GM19372 (cell line): ENCODE results near the gene MARCHF11.

ENCODE experiments used
- ATAC-seq: cut with Tn5 transposase; IDR thresholded peaks from one replicate; pipeline ENCODE4 v1.9.1; 2021; ENCODE audit warnings: mild to moderate bottlenecking, low read depth, moderate library complexity; ENCODE audit not compliant: unreplicated experiment

Gene MARCHF11

DNA sequence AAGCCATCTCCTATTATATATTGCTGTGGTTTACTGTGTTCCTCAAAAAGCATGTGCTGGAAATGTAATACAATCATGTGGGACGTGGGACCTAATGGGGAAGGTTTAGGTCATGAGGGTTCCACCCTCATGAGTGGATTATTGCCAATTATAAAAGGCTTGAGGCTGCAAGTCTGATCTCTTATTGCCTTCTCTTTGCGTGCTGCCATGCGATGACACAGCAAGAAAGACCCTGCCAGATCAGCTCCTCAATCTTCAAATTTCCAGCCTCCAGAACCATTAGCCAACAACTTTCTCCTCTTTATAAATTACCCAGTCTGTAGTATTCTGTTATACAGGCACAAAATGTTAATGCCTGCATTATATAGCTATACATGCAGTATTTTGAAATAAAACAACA lies 45.4 kb downstream of the MARCHF11 start:
- no peak for ATAC-seq

DNA sequence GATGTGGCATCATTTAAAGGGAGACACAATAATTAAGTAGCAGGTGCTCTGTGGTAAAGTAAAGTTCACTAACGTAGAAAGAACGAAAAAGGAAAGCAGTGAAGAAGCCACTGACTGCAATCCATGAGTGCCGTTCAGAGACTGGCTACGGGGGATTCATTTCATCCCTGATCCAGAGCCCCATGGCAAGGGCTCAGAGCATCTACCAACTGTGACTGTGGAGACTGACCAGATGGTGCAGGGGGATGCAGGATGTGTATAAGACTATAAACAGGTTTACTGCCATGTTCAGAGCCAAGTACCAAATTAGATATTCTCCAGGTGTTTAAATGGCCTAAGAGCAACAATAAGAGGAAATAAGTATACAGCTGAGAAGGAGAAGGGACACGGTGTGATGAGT lies 47.7 kb downstream of the MARCHF11 start:
- ATAC-seq = no peak

DNA sequence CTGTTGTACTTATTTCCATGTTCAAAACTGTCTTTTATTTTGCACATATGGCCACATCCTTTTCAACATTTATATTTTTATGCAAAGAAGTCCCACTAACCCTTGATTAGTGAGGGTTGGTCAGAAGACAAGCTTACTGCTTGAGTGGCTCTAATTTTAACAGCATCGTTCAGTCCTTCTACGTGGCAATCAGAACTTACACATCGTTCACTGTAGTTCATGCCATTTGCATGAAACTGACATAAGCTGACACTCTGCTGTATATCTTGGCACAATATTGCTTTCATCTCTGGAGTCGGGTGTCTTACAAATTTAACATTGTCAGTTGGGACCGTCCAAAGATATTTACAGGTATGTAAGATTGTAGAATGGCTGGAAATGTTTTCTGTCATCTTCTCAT lies 50.6 kb downstream of the MARCHF11 start:
- ATAC-seq = no peak

DNA sequence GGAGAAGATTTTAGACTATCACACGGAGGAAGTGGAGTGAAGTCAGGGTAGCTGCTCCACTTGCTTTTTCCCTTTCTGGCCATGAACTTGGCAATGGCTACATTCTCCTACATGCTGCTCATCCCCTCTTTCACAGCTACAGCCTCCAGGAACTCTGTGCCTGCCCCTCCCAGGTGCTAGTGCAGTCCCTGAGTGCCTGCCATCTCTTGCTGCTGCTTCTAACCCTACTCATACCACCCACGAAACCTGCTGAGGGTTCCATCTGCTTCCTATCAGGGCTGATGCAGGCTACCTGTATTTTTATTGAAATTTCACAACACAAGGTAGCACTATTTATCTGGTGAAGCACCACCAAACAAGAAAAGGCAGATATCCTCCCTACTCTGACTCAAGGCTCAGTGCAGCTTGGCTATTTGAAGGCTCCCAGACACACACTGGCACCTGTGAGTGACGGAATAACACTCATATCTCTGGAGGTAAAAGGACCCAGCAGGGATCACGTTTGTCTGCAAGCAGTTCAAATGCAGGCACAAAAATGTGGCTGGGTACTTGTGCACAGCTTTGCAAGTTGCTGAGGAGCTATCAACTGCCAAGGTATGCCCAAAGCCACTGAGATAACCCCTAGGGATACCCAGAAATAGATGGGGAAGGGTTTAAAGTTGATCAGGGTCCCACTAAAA lies 51.6 kb downstream of the MARCHF11 start:
- no peak for ATAC-seq

DNA sequence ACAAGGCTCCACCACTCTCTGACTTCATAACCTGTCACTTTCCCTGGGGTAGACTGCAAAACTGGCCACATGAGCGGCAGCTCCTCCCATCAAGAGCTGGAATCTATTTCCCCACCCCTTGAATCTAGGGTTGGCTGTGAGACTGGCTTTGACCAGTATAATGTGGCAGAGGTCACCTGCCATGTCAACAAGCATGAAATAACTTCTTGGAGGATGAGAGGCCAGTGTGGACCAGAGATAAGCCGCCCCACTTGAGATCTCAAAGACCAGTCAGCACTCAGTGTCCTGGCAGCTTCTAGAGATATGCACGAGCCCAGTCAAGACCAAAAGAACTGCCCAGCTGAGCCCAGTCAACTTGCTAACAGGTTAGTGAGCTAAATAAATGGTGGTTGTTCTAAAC lies 59.0 kb downstream of the MARCHF11 start:
- ATAC-seq = no peak

DNA sequence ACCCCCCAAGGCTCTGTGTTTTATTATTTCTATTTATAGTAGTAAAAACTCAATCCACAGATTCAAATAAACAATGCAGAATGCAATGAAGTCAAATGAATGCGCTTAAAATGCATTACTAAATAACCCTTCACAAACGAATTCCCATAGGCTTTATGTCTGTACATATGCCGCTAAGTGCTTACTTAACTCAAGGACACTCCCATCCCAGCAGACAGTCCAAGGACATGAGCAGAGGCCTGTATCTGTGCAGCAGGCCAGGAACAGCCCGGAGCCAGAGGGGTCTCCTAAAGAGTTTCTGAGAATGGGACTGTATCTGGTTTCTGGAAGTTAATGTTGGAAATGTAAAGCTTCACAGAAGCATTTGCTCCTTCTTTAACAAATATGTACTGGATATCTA lies 59.8 kb downstream of the MARCHF11 start:
- no peak for ATAC-seq

DNA sequence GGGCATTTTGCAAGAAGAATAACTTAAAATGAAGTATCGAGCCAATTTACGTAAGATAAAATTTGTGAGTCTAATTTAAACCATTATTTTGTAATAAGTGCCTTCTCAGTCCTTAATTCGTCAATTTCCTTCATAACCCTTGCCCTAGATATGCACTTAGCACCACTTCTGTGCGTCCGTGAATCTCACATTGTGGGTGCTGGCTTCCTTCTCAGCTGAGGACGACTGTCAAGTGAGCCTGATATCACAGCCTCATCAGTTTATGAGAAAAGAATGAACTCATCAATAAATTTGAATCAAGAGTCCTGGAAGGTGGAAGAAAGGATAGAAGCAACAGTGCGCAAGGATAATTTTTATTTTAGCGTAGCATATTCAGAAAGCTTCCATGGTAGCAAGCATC lies 64.5 kb downstream of the MARCHF11 start:
- ATAC-seq = no peak

DNA sequence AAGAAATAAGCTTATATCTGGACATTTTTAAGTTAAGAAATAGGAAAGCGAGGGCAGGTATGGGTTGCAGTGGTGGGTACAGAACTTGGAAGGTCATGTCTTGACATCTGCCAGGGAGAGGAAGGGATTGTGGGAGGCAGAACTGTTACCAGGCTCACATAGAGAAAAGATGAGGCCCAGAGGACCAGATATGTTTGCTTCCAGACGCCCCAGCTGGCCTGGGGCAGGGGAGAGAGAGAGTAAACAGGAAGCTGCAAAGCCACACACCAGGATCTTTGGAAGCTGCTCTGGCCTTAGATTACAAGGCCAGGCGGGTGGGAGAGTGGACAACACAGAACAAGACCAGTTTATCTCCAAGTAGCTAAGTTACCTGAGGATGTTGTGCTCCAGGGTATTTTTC lies 71.2 kb downstream of the MARCHF11 start:
- no peak for ATAC-seq

DNA sequence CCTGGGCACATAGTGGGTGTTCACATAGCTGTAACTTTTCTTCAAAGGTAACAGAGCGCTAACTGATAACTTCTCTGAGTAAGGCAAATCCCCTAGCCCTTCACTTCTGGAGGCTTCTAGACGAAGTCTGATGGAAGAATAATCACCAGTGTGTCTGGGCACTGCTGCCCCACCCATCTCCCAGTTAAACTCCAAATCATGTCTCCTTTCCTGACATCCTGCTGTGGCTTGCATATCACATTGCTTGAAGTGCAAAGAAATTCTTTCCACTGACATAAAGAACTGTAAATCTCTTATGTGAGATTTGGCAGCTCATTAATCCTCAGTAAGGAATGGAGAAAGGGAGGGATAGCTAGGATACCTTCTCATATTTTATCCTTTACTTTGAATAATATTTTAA lies 74.6 kb downstream of the MARCHF11 start:
- no peak for ATAC-seq

DNA sequence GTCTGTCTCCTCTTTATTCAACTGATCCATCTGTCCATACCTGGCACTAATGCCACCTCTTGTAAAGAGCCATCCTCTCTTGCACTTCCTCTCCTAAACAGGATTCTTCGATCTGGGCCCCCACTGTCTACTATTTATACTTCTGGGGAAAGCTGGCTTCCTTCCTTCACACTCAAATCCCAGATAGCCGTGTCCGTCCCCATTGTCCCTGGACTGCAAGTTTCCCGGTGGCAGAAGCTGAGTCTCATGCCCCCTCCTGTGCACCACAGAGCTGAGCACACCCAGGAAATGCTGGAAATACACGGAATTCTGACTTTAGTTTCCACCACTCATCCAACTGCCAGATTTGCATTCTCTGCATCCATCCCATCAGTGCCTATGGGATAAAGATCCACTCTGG lies 84.0 kb downstream of the MARCHF11 start:
- no peak for ATAC-seq

DNA sequence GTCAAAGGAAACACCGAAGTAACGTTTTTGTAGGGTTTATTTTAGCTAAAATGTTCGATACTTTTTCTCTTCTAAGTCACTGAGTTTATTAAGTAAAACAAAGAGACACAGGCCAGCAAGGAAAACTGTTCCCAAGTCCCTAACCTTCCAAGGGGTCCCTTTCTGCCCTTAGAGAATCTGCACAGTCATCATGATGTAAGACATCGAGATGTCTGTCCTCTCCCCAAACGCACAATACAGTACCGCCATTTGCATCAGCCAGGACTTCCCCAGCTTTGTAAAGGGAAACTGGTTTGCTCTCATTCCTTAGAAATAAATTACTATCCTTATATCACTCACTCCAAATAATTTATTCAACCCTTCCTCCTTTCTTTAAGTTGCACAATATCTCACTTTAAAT lies 89.3 kb downstream of the MARCHF11 start:
- no peak for ATAC-seq

DNA sequence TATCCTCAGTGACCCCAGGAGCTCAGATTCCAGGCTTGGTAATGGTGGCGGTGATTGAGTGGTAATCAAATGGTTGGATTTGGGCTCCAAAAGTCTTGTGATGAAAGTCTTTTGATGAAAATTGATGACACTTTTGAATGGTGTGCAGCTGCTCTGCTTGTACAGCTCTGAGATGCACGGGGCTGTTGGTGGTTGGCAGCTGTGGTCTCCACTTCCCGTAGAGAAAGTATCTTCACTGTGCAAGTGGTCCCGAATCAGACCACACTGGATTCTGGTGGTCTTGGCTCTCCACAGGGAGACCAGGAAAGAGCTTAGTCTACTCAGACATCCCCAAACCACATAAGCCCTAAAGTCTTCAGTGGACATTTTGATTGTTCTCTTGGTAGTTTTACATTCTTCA lies 96.6 kb downstream of the MARCHF11 start:
- ATAC-seq = no peak

DNA sequence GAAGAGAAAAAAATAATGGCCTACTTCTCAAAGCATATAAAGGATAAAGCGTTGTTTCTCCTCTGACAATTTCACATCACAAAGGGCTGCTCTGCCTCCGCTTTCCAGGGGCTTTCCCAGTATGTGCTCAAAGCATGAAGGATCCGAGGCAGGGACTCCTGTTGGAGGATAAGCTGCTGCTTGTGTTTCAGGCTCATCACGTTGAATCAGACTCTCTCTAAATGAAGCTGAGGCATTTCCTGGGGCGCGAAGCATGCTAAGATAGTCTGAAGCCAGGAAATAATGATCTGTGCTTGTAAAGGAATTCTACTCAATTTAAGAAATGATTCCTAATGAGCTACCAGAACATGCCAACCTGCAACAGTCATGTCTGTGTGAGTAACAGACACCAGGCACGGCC lies 97.5 kb downstream of the MARCHF11 start:
- ATAC-seq = no peak

DNA sequence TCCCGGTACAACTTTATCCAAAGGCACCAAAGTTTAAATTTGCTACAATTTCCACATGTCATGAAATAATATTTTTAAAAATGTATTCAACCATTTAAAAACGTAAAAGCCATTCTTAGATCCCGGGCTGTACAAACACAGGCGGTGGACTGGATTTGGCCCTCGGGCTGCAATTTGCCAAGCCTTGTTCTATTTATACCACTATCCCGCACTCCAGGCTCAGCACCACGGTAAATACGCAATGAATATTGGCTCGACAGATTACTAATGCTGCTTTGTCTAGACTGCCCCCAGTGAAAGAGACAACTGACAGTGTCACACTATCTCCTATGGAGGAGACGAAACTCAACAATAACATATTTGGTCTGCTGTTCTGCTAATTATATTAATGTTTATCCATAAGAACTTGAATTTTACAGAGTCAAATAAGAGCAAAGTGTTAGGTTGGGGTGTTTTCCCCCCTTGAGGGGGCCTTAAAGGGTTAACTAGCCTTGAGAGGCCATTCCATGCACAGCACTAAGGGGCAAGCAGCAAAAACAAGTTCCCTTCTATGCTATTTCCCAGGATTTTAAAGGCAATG lies 98.1 kb downstream of the MARCHF11 start:
- no peak for ATAC-seq

DNA sequence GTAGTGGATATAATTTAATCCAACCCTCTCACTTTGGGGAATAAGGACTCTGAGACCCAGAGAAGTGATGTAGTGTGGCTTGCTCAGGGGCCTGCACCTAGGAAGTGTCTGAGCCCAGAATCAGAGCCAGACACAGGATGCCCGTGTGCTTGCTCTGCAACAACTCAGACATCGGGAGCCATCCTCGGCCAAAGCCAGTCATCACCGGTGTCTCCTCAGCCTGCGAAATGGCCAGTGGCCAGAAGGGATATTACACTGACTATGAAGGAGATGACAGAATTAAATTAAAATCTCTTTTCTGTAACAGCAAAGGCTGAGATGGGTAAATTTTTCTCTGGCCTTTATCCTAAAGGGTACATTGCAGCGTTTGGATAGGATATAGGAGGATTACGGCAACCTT lies 102.9 kb downstream of the MARCHF11 start:
- no peak for ATAC-seq

DNA sequence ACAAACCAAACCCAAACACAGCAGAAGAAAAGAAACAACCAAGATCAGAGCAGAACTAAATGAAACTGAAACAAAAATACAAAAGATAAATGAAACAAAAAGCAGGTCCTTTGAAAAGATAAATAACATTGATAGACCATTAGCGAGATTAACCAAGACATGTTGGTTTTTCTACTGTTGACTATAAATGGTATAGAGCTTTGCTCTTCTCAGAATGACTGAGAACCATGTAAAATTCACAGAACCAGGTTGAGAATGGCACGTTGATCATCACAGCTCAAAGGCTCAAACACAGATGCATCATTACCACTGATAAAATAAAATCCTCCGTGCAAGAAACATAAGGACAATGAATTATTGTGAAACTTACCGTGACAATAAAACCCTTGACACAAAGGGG lies 105.2 kb downstream of the MARCHF11 start:
- no peak for ATAC-seq

DNA sequence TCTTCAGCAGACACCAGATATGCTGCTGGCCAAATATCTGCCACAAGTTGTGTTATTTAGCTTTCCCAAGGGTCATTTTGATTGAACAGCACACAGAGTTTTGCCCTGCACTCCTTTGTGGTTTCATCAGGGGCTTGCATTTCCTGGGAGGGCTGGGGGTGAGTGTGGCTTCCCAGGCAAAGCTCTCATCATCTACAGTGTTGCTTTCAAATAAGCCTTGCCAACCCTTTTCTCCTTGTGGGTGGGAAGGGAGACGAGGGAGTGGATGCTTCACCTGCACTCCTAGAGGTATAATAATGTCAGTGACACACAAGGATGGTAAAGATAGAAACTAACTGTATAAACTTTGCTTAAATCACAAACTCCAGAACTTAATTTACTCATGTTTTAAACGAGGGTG lies 107.0 kb downstream of the MARCHF11 start:
- ATAC-seq = no peak

DNA sequence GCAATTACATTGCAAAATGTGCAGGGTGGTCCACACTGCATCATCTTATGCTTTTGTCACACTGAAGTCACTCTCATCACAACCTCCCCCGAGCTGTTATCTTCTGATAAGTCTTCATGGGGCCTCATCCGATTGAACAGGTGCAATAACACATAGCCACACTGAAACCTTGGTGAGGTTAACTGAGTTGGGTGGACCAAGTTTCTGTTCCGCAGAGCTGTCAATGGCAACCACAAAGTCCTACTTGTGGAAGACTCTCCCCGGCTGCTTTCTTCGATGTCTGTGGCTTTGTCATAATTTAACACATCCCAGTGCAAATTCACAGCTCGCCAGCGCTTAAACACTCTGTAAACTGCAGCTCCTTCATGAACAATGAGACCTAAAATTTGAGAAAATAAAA lies 112.2 kb downstream of the MARCHF11 start:
- ATAC-seq = no peak

DNA sequence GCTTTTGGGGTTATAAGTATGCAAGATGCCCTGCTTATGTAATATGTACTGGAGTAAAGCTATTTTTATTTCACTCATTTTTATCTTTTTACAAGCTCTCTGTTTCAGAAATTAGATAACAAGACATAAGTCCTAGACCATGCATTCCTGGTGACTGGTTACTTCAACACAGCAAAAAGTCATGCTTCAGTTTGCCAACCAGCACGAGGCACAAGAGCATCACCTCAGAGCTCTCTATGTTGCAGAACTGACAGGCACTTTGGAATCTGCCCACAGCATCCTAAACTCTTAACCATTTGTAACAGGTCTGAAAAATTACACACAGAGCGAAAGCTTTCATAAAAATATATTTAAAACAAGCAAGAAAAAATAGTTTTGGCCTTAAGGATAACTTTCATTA lies 112.8 kb downstream of the MARCHF11 start:
- no peak for ATAC-seq

DNA sequence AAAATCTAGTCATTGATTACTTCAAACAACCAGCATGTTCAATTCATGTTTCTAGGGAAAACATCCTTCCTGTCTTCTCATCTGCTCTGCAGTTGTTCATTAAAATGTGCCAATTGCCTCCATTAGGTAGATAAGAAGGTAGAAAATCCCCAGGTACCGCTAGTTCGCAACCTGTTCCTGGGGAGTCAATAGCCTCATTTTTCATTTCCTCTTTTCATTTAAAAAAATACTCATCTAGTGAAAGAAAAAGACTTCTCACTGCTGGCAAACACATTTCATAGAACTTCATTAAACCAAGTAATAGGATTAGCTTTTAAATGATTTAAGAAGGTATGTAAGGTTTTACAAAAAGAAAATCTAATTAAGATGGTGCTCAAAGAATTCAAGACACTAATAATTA lies 113.3 kb downstream of the MARCHF11 start:
- ATAC-seq = no peak

DNA sequence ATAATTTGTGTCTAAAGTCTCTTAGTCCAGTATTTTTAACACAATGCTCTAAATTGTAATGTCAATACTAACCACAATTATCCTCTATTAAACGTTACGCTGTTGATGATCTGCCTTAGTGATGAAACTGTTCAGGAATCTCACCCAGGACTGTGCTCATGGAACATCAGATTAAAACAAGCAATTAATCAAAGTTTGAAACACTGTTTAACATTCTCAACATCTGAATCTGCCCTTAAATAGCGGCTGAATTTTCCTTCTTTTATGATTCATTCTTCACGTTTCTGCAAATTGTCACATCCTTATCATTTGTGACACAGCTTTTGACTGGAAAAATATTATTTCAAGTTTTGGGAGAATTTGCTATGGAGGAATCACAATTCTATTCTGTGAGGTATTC lies 113.8 kb downstream of the MARCHF11 start:
- no peak for ATAC-seq

DNA sequence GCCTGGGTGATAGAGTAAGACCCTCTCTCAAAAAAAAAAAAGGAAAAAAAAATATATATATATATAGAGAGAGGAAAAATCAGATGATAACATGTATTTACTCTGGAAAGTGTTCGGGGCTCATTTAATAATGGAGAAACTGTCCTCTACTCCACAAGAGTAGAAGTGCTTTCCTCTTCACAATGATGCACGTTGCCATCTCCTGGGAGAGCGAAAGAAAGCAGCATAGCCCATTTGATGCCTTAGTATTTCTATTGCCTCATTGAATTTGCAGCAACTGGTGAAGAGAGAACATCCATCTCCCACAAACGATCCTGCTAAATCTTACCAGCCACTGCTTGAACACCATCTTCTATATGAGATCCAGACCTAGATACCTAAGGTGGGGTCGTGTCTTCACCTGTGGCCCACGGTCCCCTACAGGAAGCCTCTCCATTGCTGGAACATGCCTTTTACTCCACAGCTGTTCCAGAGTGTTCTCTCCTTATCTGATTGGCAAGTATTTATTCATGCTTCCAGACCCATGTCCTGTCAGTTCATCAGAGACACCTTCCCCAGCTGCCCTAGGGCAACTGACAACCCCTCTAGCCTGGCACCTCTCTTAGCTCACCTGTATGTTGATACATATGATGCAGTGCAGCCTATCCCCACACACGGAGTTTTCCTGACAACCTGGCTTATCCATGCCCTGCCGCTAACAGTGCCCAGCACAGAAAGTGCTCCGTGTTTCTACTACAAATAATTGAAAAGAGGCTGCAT lies 115.3 kb downstream of the MARCHF11 start:
- ATAC-seq = no peak
